WTC11 (cell line): ENCODE results near the gene SLC25A12. TPM values are rescaled to one million over a fixed set of nuclear protein-coding genes. Genes with fewer than 3 reads are reported as not detected.

Experiments
- ATAC-seq: fragments of 200-7000 bp; cut with Tn5 transposase; 2 replicates; pipeline ENCODE4 v1.10.0; 2021; ENCODE audit warnings: mild to moderate bottlenecking, moderate library complexity
- CTCF ChIA-PET: fragments of 300-600 bp; sonication (Branson Sonifier 250); formaldehyde crosslinking; loops from one replicate; lab custom pipeline; 2021; ENCODE audit warnings: antibody characterized with exemption; lab: Charles Lee
- POLR2A ChIA-PET: fragments of 350-600 bp; sonication (Branson Sonifier 250); formaldehyde crosslinking; loops from one replicate; lab custom pipeline; 2021; ENCODE audit warnings: antibody characterized with exemption; lab: Charles Lee
- DNase-seq: peaks from one replicate; pipeline ENCODE4 v3.0.0; 2021; ENCODE audit warnings: low spot score
- H3K27ac Mint-ChIP-seq: 2 replicates; pipeline ENCODE4 v1.8.0; 2021; ENCODE audit warnings: mixed read lengths
- H3K27me3 Mint-ChIP-seq: 2 replicates; pipeline ENCODE4 v1.8.0; 2021; ENCODE audit warnings: low read depth, mild to moderate bottlenecking, moderate library complexity, mixed read lengths
- H3K36me3 Mint-ChIP-seq: 2 replicates; pipeline ENCODE4 v1.8.0; 2021; ENCODE audit warnings: mixed read lengths
- H3K4me1 Mint-ChIP-seq: 2 replicates; pipeline ENCODE4 v1.8.0; 2022; ENCODE audit warnings: mixed read lengths
- H3K4me3 Mint-ChIP-seq: 2 replicates; pipeline ENCODE4 v1.8.0; 2021; ENCODE audit warnings: mild to moderate bottlenecking, moderate library complexity, mixed read lengths
- H3K9me3 Mint-ChIP-seq: 2 replicates; pipeline ENCODE4 v1.8.0; 2021; ENCODE audit warnings: mixed read lengths
- ATF1 ChIP-seq: sonication (generic); formaldehyde crosslinking; IDR thresholded peaks from 2 replicates; pipeline ENCODE4 v1.8.1; 2023; ENCODE audit warnings: mild to moderate bottlenecking, moderate library complexity, missing genetic modification reagents
- FOXK1 ChIP-seq: sonication (generic); formaldehyde crosslinking; IDR thresholded peaks from 2 replicates; pipeline ENCODE4 v1.8.0; 2022; ENCODE audit warnings: mild to moderate bottlenecking, moderate library complexity, missing genetic modification reagents
- MXD4 ChIP-seq: fragments of 250-450 bp; sonication (Bioruptor Pico); IDR thresholded peaks from 2 replicates; pipeline ENCODE4 v1.8.0; 2021; ENCODE audit warnings: mild to moderate bottlenecking, moderate library complexity, borderline replicate concordance
- MYBL2 ChIP-seq: sonication (generic); formaldehyde crosslinking; IDR thresholded peaks from 2 replicates; pipeline ENCODE4 v1.8.1; 2023; ENCODE audit warnings: mild to moderate bottlenecking, moderate library complexity, missing genetic modification reagents
- NR3C1 ChIP-seq: sonication (generic); formaldehyde crosslinking; conservative IDR thresholded peaks from 2 replicates; pipeline ENCODE4 v1.8.1; 2023; ENCODE audit warnings: low read depth, mild to moderate bottlenecking, missing genetic modification reagents
- PREB ChIP-seq: sonication (generic); formaldehyde crosslinking; IDR thresholded peaks from 2 replicates; pipeline ENCODE4 v1.8.1; 2022; ENCODE audit warnings: mild to moderate bottlenecking, missing genetic modification reagents, moderate library complexity, borderline replicate concordance
- RELA ChIP-seq: sonication (generic); formaldehyde crosslinking; IDR thresholded peaks from 2 replicates; pipeline ENCODE4 v1.8.1; 2022; ENCODE audit warnings: missing genetic modification reagents, mild to moderate bottlenecking, borderline replicate concordance
- SOX15 ChIP-seq: fragments of 250-450 bp; sonication (Bioruptor Pico); IDR thresholded peaks from 2 replicates; pipeline ENCODE4 v1.9.0; 2021; ENCODE audit warnings: mild to moderate bottlenecking
- TP53 ChIP-seq: sonication (generic); formaldehyde crosslinking; IDR thresholded peaks from 2 replicates; pipeline ENCODE4 v1.8.1; 2023; ENCODE audit warnings: mild to moderate bottlenecking, missing genetic modification reagents
- ZNF232 ChIP-seq: sonication (generic); formaldehyde crosslinking; IDR thresholded peaks from 2 replicates; pipeline ENCODE4 v1.8.0; 2022; ENCODE audit warnings: mild to moderate bottlenecking, missing genetic modification reagents
- total RNA-seq: library from RNA; stranded (reverse); gene quantifications from 3 replicates; pipeline ENCODE4 v1.2.3, GENCODE V29; 2021
- TF ChIP-seq, protein P1 (sequence below): sonication (generic); formaldehyde crosslinking; IDR thresholded peaks from 2 replicates; pipeline ENCODE4 v1.8.1; 2023; ENCODE audit warnings: mild to moderate bottlenecking, missing genetic modification reagents, borderline replicate concordance
- TF ChIP-seq, protein P2 (sequence below): fragments of 250-450 bp; sonication (Bioruptor Pico); conservative IDR thresholded peaks from 2 replicates; pipeline ENCODE4 v1.9.0; 2021; ENCODE audit warnings: mild to moderate bottlenecking
- TF ChIP-seq, protein P3 (sequence below): sonication (generic); formaldehyde crosslinking; IDR thresholded peaks from 2 replicates; pipeline ENCODE4 v1.8.0; 2022; ENCODE audit warnings: mild to moderate bottlenecking, missing genetic modification reagents
- TF ChIP-seq, protein P4 (sequence below): fragments of 250-450 bp; sonication (Bioruptor Pico); IDR thresholded peaks from 2 replicates; pipeline ENCODE4 v1.9.0; 2021; ENCODE audit warnings: moderate library complexity, mild to moderate bottlenecking, inconsistent platforms, borderline replicate concordance

SLC25A12 gene
- total RNA-seq, 1 experiment from 2014 or later: 9.0 TPM

GRCh38 chr2:171837736-171838135 lies 56.3 kb downstream of the SLC25A12 start (continued):
- TF ChIP-seq, protein P1, sequence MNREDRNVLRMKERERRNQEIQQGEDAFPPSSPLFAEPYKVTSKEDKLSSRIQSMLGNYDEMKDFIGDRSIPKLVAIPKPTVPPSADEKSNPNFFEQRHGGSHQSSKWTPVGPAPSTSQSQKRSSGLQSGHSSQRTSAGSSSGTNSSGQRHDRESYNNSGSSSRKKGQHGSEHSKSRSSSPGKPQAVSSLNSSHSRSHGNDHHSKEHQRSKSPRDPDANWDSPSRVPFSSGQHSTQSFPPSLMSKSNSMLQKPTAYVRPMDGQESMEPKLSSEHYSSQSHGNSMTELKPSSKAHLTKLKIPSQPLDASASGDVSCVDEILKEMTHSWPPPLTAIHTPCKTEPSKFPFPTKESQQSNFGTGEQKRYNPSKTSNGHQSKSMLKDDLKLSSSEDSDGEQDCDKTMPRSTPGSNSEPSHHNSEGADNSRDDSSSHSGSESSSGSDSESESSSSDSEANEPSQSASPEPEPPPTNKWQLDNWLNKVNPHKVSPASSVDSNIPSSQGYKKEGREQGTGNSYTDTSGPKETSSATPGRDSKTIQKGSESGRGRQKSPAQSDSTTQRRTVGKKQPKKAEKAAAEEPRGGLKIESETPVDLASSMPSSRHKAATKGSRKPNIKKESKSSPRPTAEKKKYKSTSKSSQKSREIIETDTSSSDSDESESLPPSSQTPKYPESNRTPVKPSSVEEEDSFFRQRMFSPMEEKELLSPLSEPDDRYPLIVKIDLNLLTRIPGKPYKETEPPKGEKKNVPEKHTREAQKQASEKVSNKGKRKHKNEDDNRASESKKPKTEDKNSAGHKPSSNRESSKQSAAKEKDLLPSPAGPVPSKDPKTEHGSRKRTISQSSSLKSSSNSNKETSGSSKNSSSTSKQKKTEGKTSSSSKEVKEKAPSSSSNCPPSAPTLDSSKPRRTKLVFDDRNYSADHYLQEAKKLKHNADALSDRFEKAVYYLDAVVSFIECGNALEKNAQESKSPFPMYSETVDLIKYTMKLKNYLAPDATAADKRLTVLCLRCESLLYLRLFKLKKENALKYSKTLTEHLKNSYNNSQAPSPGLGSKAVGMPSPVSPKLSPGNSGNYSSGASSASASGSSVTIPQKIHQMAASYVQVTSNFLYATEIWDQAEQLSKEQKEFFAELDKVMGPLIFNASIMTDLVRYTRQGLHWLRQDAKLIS: no peak
- TF ChIP-seq ZNF232 (CRISPR knock-in tag) (no peak), RELA (CRISPR knock-in tag) (no peak), PREB (CRISPR knock-in tag) (no peak), NR3C1 (CRISPR knock-in tag) (no peak), TP53 (CRISPR knock-in tag) (no peak), SOX15 (CRISPR knock-in tag) (no peak)
- TF ChIP-seq, protein P2, sequence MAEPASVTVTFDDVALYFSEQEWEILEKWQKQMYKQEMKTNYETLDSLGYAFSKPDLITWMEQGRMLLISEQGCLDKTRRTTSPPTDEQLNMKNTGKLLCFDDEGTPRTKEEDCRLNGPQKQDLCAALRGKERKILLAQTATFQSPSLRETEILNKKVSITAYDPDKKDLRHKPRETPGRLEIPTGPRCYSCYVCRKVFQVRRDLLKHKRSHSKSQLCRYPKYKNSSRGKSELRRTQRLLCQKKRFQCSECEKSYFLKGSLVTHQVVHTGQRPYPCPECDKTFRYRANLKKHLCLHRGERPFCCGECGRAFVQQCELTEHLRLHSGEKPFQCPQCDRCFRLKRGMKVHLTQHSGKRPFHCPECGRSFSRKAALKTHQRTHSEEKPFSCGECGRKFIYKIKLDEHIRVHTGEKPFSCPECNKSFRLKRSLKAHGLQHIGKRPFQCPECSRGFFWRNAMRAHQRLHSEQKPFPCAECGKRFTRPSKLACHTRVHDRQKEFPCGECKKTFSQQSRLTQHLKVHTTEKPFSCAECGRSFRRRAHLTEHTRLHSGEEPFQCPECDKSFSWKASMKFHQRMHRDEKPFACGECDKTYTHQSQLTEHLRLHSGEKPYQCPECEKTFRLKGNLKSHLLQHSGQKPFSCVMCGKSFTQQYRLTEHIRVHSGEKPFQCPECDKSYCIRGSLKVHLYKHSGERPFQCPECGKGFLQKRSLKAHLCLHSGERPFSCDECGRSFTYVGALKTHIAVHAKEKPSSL (CRISPR knock-in tag): no peak
- TF ChIP-seq, all 79 proteins: peak for 0

DNA sequence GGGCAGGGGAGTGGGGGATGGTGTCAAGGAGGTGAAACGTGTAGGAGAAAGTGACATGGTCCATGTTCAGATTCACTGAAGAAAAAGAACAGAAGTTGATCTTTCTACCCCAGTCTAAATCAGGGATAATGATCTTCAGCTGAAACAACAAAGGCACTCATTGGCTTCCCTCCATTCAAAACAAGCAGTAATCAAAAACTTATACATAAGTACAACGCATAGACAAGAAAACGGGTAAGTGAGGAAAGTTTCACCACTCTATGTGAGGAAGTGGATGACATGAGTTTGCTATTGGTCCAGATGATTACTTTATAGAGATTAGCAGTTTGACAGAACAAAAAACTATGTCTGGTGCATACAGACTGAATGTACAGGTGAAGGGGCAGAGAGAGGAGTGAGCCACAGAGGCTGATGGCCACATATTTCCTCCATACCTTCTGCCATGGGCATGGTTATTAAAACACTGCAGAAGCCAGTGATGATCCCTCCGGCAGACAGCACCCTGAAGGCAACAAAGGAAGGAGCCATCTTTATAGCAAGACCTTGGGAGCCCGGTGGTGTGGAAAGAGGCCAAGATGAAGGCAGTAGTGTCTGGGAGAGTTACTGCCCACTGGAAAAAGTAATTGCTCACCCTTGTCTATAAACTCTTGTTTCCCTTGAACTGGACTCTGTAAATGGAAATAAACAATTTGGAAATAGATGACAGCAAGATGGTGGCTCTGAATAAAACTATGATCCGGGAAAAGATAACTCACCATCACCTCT lies 57.7 kb downstream of the SLC25A12 start:
- CTCF ChIA-PET: no interaction called here
- no peak for TF ChIP-seq MXD4 (CRISPR knock-in tag)
- no peak for TF ChIP-seq MYBL2
- TF ChIP-seq, protein P3, sequence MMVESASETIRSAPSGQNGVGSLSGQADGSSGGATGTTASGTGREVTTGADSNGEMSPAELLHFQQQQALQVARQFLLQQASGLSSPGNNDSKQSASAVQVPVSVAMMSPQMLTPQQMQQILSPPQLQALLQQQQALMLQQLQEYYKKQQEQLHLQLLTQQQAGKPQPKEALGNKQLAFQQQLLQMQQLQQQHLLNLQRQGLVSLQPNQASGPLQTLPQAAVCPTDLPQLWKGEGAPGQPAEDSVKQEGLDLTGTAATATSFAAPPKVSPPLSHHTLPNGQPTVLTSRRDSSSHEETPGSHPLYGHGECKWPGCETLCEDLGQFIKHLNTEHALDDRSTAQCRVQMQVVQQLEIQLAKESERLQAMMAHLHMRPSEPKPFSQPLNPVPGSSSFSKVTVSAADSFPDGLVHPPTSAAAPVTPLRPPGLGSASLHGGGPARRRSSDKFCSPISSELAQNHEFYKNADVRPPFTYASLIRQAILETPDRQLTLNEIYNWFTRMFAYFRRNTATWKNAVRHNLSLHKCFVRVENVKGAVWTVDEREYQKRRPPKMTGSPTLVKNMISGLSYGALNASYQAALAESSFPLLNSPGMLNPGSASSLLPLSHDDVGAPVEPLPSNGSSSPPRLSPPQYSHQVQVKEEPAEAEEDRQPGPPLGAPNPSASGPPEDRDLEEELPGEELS (CRISPR knock-in tag): no peak
- no peak for TF ChIP-seq FOXK1
- POLR2A ChIA-PET: no interaction called here
- no peak for DNase-seq
- Mint-ChIP-seq H3K9me3 (peaks cover 43% of the 10 kb centered on the region), H3K36me3 (peaks cover 64% of the 10 kb centered on the region), H3K27ac (no peak overlapping the region), H3K27me3 (no peaks in the 10 kb centered on the region; the same call in 1 of the 2 replicates), H3K4me3 (no peak overlapping the region), H3K4me1 (no peaks in the 10 kb centered on the region)
- no peak for ATAC-seq

DNA sequence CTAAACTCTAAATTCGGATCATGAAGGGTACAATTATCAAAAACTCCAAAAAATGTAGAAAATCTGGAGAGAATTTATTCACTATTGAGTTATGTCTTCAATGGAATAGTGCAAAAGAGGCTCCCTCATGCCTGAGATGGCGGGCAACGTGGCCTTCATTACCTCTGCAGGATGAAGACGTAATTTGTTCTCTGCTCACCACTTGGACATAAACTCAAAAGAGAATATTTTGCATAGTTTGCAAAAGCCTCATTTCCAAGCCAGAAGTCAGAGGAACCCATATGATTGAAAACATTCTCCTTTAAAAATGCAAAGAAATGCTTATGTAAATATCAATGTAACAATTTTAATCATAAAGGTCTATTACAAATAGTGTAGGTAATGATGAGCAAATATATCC lies 58.7 kb downstream of the SLC25A12 start:
- Mint-ChIP-seq H3K9me3 (peaks cover 48% of the 10 kb centered on the region), H3K4me1 (no peaks in the 10 kb centered on the region), H3K4me3 (no peak overlapping the region), H3K27ac (no peak overlapping the region), H3K27me3 (no peaks in the 10 kb centered on the region; the same call in 1 of the 2 replicates), H3K36me3 (peaks cover 70% of the 10 kb centered on the region)
- TF ChIP-seq, protein P4, sequence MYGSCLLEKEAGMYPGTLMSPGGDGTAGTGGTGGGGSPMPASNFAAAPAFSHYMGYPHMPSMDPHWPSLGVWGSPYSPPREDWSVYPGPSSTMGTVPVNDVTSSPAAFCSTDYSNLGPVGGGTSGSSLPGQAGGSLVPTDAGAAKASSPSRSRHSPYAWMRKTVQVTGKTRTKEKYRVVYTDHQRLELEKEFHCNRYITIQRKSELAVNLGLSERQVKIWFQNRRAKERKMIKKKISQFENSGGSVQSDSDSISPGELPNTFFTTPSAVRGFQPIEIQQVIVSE: no peak
- no peak for TF ChIP-seq ATF1
- no peak for ATAC-seq
- ChIA-PET POLR2A (no interaction called here), CTCF (no interaction called here)
- no peak for DNase-seq
